ENCODE data around the gene SLC10A6. TPM values are rescaled to one million over a fixed set of nuclear protein-coding genes. Genes with fewer than 3 reads are reported as not detected.

SLC10A6 gene
- total RNA-seq, 1 experiment from 2014 or later, result not detected

DNA sequence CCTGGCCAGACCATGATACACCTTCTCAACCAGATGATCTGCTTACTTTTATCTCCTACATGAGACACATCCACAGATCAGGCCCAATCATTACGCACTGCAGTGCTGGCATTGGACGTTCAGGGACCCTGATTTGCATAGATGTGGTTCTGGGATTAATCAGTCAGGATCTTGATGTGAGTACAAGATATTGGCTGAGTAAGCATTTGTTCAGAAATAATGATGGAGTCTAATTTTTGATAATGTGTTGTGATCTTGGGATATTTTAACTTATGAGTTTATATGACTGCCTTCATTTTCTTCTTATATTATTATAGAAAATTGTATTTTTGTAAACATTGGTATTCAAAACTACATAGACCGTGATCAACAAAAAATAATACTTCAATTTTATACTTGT, 39.4 kb downstream of the SLC10A6 start:
- no peak overlapping the region for H3K4me2 ChIP-seq (ENCODE audit: insufficient read depth, insufficient read length, low read length)
- no peaks in the 10 kb centered on the region; the same call in 1 of the 2 replicates for H3K4me1 ChIP-seq (ENCODE audit: insufficient read depth, low read length)
- peaks cover 40 to 73% (median 51%) of the 10 kb centered on the region in 3 experiments for H3K36me3 Mint-ChIP-seq (ENCODE audit: insufficient read depth in 1 of 3, low read depth in 3 of 3)
- H3K27me3 ChIP-seq (ENCODE audit: insufficient read depth, low read length), result no peaks in the 10 kb centered on the region
- no peak overlapping the region for H2AK5ac ChIP-seq (ENCODE audit: insufficient read length, low read length)
- no peak overlapping the region for H3K14ac ChIP-seq (ENCODE audit: insufficient read depth, low read length)
- TF ChIP-seq, protein P1, sequence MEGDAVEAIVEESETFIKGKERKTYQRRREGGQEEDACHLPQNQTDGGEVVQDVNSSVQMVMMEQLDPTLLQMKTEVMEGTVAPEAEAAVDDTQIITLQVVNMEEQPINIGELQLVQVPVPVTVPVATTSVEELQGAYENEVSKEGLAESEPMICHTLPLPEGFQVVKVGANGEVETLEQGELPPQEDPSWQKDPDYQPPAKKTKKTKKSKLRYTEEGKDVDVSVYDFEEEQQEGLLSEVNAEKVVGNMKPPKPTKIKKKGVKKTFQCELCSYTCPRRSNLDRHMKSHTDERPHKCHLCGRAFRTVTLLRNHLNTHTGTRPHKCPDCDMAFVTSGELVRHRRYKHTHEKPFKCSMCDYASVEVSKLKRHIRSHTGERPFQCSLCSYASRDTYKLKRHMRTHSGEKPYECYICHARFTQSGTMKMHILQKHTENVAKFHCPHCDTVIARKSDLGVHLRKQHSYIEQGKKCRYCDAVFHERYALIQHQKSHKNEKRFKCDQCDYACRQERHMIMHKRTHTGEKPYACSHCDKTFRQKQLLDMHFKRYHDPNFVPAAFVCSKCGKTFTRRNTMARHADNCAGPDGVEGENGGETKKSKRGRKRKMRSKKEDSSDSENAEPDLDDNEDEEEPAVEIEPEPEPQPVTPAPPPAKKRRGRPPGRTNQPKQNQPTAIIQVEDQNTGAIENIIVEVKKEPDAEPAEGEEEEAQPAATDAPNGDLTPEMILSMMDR (conservative IDR thresholded peaks at IDR 0.05), result no peak
- H3K18ac ChIP-seq (ENCODE audit: insufficient read length, low read depth, low read length), result no peak overlapping the region
- no peaks in the 10 kb centered on the region for H3K9me3 Mint-ChIP-seq
- H3K27ac Mint-ChIP-seq, result peak overlapping the region in 1 of 3 experiments; percentile 4; a peak in 1 of 7 replicates
- no peaks in the 10 kb centered on the region for H3K27me3 Mint-ChIP-seq (ENCODE audit: low read depth)
- no peak overlapping the region for H2BK120ac ChIP-seq (ENCODE audit: low read depth, low read length, poor library complexity, severe bottlenecking)
- no peak overlapping the region for H2AFZ ChIP-seq (ENCODE audit: low read length)
- H4K5ac ChIP-seq (ENCODE audit: insufficient read length, low read depth, low read length), result no peak overlapping the region
- H3K4ac ChIP-seq (ENCODE audit: low read depth, low read length), result no peak overlapping the region
- H3K9ac ChIP-seq (ENCODE audit: extremely low read depth, insufficient read length, low read length), result no peak overlapping the region
- no peak overlapping the region for H4K8ac ChIP-seq (replicated peaks; ENCODE audit: insufficient read length, low read depth, low read length)
- no peaks in the 10 kb centered on the region for H3K79me2 ChIP-seq (ENCODE audit: insufficient read depth, low read length)
- H2BK5ac ChIP-seq (ENCODE audit: insufficient read length, low read length), result no peak overlapping the region
- no peaks in the 10 kb centered on the region for H3K79me1 ChIP-seq (ENCODE audit: insufficient read depth, low read depth, low read length, poor library complexity, severe bottlenecking)
- no peaks in the 10 kb centered on the region for H3K9me3 ChIP-seq (ENCODE audit: control insufficient read depth, low read depth, low read length)
- H3K4me1 Mint-ChIP-seq, result no peaks in the 10 kb centered on the region; a peak in 1 of 4 replicates
- WGBS (ENCODE audit: extremely low coverage, insufficient read length, low lambda C conversion rate), result no CpG with 5 or more reads among the region's 3 CpGs
- no peak overlapping the region for H3K4me3 Mint-ChIP-seq
- H3K27ac ChIP-seq (ENCODE audit: insufficient read length, low read depth, low read length), result no peak overlapping the region
- H3K23me2 ChIP-seq (ENCODE audit: insufficient read length, low read depth, low read length, poor library complexity, severe bottlenecking), result no peaks in the 10 kb centered on the region
- no peak overlapping the region for H3K56ac ChIP-seq (ENCODE audit: insufficient read length, low read depth, low read length)
- H3T11ph ChIP-seq (ENCODE audit: low read length), result no peak overlapping the region
- no peak overlapping the region for H3K23ac ChIP-seq (ENCODE audit: insufficient read length, low read depth, low read length)
- H2BK15ac ChIP-seq (ENCODE audit: low read depth, low read length), result no peak overlapping the region
- no peak for DNase-seq
- H4K20me1 ChIP-seq (ENCODE audit: control insufficient read depth, insufficient read depth, insufficient read length), result no peaks in the 10 kb centered on the region
- no peak overlapping the region for H2BK12ac ChIP-seq (ENCODE audit: insufficient read length, low read depth, low read length)
- H4K91ac ChIP-seq (ENCODE audit: insufficient read length, low read depth, low read length), result no peak overlapping the region
- H2BK20ac ChIP-seq (ENCODE audit: low read depth, low read length, poor library complexity, severe bottlenecking), result no peak overlapping the region

All from H9 (cell line).